A204.1 (cell line): ENCODE measurements around the gene PHC3.
"Not testable (repeated sequence)": the region's sequence is repeated elsewhere in the genome, so short reads cannot be mapped to it uniquely, and the experiment has no call there.

Source experiments
- FAIRE-seq: peaks from 2 replicates; lab custom pipeline; 2012; peaks lifted over from hg19 to GRCh38; lab: Jason Lieb, UNC

PHC3 gene

DNA sequence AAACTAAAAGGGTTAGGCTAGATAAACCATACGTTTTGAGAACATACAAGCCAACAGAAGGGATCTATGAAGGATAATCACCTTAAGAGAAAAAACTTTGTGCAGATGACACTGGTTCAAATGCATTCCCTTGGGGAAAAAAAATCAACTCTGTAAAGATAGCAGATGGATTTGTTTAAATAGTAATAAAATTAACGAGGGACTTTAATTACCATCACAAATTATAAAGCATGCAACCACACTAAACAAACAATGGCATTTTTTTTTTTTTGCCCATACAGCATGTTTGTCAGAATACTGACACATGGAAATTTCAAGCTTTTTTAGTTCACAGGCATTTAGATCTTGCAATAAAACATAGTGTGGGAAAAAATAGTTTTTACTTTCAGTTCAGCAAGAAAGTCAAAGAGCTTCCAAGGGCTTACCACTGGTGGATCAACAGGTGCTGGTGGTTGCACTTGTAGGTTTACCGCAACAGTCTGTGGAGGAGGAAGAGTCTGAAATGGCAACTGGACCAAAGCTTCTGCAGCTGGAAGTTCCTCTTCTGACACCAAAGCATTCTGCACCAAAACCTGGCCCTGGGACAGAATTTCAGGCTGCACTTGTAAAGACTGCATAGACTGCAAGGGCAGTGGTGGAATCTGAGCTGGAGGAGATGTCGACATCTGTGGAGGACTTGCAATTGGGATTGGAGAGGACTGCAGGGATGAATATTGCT lies 53.1 kb downstream of the PHC3 start:
- FAIRE-seq = no peak

DNA sequence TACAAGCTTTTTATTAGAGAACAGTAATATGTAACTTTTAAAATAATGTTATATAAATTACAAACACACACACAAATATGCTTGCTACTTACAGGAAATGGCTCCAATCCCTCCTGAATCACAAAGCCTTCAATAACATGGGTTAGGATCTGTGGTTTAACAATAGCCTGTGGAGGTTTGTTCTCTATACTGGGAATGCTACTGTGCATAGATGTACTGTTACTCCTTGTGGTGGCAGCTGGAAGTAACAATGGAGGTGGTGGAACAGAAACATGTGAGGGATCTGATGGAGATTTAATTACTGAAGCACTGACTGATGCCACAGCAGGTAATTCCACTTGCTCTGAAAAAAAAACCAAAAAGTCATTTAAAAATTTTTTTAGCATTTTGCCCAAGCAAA lies 64.4 kb downstream of the PHC3 start:
- FAIRE-seq = no peak

DNA sequence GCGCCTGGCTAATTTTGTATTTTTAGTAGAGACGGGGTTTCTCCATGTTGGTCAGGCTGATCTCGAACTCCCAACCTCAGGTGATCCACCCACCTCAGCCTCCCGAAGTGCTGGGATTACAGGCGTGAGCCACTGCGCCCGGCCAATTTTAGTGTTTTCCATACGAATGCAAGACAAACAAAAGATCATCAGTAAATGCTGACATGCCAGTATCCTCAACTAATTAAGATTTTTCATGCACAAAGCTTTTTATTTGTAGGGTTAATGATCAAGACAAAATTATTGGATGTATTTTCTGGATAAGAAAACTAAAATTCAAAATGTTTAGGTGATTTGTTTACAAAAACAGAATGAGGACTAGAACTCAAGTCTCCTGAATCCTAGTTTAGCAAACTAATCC lies 67.4 kb downstream of the PHC3 start:
- not testable (repeated sequence) for FAIRE-seq

DNA sequence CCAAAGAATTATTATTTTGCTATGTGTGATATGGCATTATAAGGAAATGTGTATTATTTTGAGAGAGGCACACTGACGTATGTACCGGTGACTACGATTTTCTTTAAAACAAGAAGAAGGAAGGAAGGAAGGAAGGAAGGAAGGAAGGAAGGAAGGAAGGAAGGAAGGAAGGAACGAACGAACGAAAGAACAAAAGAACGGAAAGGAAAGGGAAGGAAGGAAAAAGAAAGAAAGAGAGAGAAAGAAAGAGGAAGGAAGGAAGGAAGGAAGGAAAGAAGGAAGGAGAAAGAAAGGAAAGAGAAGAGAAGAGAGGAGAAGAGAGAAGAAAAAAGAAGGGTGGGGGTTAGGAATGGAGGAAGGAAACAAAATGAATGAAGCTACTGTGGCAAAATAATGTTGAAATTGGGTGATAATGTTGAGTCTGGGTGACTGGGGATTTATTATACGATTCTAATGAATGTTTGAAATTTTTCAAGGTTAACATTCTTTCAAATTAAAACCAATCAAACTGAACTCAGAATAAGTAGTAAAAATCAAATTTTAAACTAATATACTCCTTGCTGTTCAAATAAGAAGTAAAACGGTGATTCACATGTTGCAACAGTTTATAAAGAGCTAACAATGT lies 70.3 kb downstream of the PHC3 start:
- FAIRE-seq = no peak

DNA sequence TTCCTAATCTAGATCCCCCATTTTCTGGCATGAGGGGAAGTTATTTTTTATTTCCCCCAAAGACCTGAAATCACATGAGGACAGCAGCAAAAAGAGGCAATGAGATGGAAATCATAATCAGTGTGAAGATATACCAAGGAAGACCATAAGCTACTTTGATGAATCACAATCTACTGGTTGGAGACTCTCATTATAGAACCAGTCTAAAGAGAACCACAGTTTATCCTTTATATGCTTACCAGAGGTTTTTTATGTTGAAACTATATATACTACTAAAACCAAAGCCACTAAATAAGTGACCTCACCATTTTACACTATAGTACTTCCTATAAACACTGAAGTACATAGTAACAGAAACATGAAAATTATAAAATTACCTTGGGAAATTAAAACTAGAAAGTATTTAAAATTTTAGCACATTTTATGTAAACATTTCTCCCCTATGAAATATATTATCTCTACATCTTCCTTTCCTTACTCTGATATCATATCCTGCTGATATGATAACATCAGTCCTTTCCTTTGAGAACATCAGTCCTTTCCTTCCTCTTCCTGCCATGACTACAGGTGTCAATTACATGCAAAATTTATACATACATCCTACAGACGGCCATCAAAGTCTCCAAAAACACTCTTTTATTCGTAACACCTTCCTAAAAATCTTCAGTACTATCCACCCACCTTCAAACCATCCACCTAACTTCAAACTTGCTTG lies 71.8 kb downstream of the PHC3 start:
- no peak for FAIRE-seq

DNA sequence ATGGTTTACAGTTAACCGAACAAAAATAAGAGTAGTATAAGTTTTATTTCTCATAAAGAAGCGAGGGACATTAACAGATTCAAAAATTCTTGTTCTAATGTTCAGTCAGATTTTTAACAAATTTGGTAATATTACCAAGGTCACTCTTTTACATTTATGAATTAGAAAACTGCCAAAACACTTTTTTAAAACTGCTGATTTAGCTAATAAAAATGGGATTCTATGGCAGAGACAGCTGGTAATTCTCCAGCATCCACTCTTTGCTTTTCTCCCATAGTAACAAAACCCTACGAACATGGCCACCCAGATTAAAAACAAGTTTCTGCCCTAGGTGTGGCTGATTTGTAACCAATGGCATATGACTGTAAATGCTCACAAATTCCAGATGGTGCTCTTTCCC lies 72.6 kb downstream of the PHC3 start:
- FAIRE-seq = no peak

DNA sequence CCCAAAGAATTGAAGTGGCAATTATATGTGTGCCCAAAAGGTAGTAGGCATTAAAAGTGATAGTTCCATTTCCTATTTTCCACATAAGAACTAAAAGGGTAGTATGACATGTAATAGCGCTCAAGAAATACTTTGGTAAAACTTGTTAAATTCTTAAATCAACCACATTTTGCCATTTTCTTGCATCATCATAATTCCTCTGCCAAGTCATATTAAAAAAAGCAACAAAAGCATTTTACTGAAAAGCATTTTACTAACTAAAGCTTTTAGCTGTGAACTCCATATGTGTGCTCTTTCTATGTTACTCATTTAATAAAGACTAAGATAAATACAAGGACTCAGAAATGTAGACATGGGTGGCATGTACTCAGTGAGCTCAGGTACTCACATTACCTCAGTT lies 73.6 kb downstream of the PHC3 start:
- no peak for FAIRE-seq

DNA sequence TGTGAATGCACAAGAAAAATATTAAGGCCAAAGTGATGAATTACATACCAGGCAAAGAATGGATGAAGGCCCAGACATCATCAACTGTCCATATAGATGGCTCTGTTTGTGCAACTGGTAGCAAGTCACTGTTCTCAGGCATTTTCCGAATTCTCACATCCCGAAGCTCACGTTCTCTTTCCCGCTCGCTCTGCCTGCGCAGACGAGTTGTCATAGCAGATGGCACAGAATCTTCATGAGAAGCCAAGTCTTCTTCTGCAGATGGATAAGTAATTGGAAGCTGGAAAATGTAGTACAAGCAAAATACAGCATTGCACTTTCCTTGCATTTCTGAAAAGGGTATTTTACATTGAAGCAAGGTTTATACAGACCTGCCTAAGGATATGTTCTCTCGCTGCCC lies 79.1 kb downstream of the PHC3 start:
- FAIRE-seq = no peak

DNA sequence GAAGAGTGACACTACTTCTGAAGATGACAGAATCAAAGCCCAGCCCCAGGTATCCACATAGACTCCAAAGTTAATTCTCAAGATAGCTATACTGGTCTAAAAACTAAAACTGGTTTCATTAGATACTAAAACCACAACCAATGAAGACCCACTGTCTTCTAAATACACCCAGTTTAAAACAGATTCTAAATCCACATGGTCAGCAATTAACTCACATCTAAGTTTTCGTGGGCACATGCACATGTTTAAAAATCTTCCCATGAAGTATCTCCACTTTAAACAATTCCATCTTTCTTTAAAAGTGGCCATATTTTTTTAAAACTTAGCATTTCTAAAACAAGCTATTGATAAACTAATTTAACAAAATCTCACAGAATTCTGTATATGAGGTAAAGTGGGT lies 80.6 kb downstream of the PHC3 start:
- FAIRE-seq = no peak

DNA sequence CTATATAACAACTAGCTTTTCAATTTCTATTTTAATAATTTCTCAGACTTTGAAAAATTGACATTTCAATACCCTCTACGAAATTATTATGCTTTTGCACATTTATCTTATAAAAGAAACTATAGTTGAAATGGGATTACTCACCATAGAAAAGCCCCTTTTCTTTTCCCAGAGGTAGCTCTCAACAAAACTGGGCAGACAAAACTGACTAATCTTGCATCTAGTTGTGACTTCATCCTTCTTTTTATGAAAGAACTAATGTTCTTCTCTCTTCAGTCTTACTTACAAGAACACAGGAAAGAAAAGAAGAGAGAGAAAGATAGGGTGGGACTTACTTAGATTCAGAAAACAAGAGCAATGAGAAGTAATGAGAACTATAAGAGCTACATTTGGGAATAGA lies 82.8 kb downstream of the PHC3 start:
- FAIRE-seq = no peak

DNA sequence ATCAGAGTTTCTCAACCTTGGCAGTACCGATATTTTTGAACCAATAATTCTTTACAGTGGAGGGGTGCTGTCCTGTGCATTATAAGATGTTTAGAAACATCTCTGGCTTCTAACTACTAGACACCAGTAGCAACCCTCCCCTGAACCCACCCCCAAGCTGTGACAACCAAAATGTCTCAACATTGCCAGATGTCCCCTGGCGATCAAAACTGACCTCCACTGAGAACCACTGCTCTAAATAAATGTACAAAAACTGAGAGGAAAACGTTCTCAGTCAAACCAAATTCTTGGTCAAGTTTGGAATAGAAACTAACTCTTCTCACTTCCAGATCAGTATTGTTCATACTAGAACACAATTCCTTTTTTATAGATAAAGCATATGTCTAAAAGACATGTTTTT lies 85.2 kb downstream of the PHC3 start:
- no peak for FAIRE-seq

DNA sequence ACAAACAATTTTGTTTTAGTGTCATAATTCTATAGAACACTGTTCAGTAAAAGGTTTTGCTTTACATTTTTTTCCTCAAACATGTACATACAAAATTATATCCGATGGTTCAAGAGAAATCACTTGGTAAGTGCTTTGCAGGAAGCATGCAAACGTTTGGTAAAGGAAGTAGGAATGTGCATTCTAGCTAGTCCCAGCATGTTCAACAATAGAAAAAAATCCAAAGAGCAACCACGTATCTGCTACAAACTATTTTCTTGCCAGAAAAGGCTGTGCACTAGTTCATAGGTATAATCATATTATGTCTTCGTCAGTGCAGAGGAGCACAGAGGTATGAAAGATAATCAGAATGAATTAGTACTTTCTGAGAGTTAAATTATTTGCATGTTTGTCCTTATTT lies 85.8 kb downstream of the PHC3 start:
- FAIRE-seq = no peak

DNA sequence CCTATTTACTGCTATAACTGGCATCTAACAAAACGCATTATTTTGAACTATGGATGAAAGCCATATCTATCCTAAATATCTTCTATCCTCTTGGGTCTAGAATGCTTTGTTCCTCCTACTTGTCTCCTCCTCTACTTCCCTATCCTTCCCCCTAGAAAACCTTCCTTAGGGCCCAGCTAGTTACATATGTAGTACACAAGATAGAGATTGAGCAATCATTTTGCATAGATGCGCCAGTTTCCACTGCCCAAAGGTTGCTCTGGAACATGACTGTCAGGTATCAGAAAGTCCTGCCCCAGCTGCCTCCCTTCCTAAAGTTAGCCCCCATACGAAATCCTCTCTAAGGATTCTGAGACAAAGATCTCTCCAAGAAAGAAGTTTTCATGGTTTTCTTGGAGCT lies 88.6 kb downstream of the PHC3 start:
- FAIRE-seq = no peak

DNA sequence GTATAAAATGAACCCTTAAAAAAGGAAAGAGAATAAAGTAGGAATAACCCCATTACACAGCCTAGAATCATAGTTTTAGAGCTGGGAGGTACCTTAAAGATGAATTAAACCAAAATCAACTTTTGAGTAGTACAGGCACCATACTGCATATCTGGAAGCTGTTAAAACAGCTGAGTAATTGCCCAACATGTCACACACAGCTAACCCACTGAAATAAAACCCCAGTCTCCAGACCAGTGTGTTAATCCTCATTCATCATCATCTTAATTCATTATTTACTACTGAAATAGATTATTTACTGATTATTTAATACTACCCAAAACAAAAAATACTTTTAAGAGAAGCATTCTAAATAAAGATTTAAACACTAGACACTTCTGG lies 90.9 kb downstream of the PHC3 start:
- FAIRE-seq = no peak

DNA sequence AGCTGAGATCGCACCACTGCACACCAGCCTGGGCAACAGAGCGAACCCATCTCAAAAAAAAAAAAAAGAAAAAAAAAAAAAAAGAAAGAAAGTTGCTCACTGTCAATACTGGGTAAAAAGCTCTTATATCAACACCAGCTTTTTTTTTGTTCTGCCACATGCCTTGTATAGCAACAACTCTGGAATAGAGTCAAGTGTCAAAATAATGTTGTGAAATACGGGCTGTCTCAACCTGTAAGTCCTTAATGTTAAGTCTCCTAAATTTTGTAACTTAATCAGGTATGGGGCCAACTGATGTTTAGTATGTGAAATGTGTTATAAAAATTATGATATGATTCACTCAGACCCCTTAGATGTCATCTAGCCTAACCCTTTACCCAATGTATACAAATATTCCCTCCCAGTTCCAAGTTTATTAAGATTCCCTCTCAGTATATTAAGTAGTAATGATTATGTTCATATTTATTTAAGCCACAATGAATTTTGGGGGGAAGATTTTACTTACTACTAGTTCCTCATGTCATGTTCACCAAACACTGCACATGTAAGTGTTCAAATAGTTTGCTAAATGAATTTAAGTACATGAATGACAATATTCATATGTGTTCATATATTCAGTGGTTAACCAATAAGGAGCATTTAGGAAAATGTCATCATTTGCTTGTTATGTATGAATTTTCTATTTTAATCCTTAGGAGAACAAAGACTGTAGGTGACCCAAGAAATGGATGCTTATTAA lies 91.5 kb downstream of the PHC3 start:
- no peak for FAIRE-seq

DNA sequence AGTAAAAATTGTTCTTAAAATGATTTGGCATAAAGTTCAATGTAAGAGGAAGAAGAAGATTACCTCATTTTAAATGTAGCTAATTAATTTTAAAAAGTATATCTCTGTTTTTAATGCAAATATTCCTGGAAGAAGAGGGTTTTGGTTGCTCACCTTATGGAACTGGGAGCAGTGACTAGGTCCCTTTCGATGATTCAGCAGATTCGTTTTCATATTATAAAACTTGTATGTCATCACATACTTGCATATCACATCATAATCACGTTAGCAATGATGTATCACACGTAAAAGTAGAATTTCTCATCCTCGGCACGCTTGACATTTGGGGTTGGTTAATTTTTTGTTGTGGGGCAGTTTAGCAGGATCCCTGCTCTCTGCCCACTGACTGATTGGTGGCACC lies 96.1 kb downstream of the PHC3 start:
- FAIRE-seq = no peak

DNA sequence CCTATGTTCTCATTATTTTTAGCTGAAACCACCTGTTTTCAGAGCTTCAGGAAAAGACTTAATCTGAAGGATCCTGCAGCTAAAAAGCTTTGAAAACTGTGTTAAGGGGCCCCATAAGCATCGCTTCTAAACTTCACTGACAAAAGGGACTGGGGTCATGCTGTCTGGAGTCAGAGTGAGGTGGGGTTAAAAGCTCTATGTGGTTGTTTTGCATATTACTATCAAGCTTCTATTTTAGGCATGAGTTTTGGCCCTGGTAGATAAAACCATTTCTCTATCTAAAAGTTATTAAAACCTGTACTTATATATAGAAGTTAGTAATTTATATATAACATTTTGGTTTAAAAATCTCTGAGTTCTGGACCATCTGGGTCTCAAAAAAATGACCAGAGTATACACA lies 98.2 kb downstream of the PHC3 start:
- no peak for FAIRE-seq

DNA sequence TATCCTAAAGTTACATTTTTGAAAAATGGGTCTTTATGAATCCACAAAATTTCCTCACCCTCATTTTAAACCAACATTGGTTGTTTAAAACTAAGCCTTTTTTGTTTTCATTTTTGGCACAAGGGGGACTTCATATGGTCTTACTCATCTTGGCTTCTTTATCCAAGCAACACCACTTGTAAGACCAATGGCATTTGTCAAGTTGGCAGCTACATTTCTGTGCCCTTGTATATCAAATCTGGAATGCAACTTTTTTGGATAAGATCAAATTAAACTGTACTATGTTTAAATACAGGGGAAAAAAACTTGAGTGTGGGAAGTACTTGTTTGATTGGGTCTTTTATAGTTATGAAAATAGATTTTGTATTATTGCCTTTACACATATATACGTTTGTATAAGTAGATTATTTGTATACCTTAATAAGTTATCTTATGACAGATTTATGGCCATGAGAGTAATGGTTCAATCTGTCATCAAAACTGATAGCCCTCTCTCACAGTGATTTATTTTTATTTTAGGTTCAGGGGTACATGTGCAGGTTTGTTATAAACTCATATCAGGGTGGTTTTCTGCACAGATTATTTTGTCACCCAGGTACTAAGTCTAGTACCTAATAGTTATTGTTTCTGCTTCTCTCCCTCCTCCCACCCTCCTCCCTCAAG lies 100.3 kb downstream of the PHC3 start:
- no peak for FAIRE-seq

DNA sequence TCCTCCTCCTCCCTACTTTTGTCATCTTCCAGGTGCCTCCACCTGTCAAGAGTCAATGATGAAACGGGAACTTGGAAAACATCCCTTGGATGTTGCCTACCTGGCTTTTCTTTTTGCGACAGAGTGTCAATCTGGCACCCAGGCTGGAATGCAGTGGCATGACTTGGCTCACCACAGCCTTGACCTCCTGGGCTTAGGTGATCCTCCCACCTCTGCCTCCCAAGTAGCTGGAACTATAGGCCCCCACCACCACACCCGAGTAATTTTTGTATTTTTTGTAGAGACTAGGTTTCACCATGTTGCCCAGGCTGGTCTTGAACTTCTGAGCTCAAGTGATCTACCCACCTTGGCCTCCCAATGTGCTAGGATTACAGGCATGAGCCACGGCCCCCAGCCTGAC lies 100.9 kb downstream of the PHC3 start:
- FAIRE-seq = no peak

DNA sequence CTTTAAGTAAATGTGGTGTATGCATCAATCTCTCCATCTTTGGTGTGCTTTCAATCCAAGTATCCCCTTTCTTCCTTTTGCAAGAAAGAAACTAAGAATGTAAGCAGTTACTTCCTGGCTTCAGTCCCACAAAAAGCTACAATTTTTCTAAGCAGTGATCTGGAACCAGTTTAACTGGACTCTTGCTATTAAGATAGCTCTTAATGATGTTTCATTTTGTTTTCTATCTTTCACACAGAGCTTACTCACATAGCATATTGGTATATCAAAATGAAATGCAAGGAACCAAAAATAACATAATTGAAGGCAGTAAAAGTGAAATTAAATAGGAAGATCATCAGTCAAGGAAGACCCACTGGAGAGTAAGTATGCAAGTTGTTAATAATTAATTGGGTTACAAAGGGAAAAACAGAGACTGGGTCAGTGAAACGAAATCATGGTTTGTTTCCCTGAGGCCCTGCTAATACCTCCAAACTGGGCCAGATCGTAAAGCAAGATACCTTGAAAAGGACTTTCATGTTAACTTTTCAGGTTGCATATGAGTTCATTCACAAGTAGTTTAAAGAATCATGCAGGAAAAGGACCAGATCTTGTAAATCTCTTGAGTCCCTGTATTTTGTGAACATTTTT lies 101.9 kb downstream of the PHC3 start:
- no peak for FAIRE-seq

DNA sequence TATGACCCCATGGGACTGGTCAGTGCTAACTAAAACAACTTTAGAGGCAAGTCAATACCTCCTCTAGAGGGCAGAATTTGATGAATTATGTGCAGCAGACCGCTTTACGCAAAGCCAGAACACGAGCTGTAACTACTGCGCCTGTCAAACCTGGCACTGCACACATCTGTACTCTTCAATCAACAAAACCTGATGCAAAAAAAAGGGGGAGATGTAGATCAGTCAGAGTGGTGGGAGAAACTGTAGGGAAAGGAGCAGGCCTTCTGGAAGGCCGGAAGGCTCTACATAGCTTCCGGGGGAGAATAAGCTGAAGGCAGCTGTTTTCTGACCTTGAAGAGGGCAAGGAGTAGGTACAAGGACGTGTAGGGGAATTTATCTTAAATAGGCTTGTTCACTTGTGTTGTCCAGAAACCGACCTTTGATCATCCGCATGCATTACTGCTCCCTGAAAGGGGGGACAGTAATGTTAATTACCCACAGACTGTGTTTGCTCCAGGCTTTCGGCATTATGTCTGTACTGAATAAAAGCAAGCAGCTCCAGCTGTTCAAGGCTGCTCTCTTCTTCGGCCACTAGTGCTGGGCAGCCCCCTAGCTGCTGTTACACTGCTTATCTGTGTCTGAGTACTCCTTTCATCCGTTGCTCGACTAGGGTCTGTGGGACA lies 102.8 kb downstream of the PHC3 start:
- no peak for FAIRE-seq

DNA sequence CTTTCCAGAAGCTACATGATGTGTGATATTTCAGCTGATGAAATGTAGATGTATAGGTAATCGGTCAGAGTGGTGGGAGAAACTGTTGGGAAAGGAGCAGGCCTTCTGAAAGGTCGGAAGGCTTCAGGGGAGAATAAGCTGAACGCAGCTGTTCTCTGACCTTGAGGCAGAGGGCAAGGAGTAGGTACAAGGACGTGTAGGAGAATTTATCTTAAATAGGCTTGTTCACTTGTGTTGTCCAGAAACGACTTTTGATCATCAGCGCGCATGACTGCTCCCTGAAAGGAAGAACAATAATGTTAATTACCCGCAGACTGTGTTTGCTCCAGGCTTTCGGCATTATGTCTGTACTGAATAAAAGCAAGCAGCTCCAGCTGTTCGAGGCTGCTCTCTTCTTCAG lies 104.2 kb downstream of the PHC3 start:
- no peak for FAIRE-seq
